ENCODE data around the gene GRK1. TPM values are rescaled to one million over a fixed set of nuclear protein-coding genes. Genes with fewer than 3 reads are reported as not detected.

GRK1 gene
- total and polyA plus RNA-seq, 2 experiments from 2014 or later, result not detected

DNA sequence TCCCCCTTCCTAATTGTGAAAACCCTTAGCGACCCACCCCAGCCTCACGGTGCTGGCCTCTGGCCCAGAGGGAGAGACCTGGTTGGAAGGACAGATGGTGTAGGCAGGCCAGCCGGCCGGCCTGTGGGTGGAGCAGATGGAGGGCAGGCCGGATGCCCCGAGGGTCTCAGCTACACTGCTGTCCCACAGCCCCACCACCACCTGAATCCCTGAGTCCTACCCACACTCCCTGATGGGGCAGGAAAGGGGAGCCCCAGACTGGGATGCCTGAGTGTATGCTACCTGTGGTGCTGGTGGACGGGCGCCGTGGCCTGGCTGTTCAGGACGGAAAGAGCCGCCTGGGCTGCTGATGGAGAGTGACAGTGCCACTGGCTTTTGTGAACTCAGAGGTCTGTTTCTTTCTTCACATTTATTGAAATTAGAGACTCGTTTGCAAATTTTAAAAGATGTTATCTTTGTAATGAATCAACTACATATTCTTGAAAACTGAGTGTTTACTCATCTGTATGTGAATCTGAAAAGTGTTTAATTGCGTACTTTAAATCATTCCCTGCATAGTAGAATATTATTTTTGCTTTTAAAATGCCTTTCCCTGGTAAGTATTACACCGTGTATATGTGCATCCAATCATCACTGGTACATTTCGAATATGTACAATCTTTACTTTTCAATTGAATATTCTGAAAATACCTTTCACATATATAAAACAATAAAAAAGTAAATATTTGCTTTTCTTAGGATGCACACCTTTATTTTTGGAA lies 46.8 kb upstream of the GRK1 start:
- Mint-ChIP-seq H3K27ac (no peak overlapping the region), H3K36me3 (ENCODE audit: low read depth) (peaks cover 44% of the 10 kb centered on the region), H3K4me3 (no peak overlapping the region), H3K4me1 (peaks cover 24% of the 10 kb centered on the region), H3K27me3 (ENCODE audit: insufficient read depth, low read depth, poor library complexity) (peaks cover 10% of the 10 kb centered on the region), H3K9me3 (peaks cover 12% of the 10 kb centered on the region; the same call in 2 of the 3 replicates)
- Histone ChIP-seq H3K4me3 (no peak overlapping the region), H3K4me2 (no peak overlapping the region), H4K20me1 (replicated peaks; ENCODE audit: insufficient read depth) (peaks cover 8% of the 10 kb centered on the region), H3K27ac (ENCODE audit: low read depth) (0 out of 2 replicates have a peak overlapping the region, but pooled peaks have one; percentile 69), H3F3A (replicated peaks; ENCODE audit: low read depth) (peaks cover 11% of the 10 kb centered on the region; the same call in 1 of the 2 replicates), H3K27me3 (ENCODE audit: insufficient read depth) (no peaks in the 10 kb centered on the region), H2AFZ (no peak overlapping the region), H3K4me1 (ENCODE audit: insufficient read depth) (peaks cover 10% of the 10 kb centered on the region; the same call in 1 of the 2 replicates), H3K9me2 (ENCODE audit: insufficient read depth) (no peaks in the 10 kb centered on the region), H3K36me3 (ENCODE audit: insufficient read depth) (no peaks in the 10 kb centered on the region; the same call in 1 of the 2 replicates), H3K79me2 (replicated peaks; ENCODE audit: insufficient read depth) (peaks cover 40% of the 10 kb centered on the region)
- DNase-seq (ENCODE audit: low spot score) (no peak), ATAC-seq (no peak)
- TF ChIP-seq, protein P1, sequence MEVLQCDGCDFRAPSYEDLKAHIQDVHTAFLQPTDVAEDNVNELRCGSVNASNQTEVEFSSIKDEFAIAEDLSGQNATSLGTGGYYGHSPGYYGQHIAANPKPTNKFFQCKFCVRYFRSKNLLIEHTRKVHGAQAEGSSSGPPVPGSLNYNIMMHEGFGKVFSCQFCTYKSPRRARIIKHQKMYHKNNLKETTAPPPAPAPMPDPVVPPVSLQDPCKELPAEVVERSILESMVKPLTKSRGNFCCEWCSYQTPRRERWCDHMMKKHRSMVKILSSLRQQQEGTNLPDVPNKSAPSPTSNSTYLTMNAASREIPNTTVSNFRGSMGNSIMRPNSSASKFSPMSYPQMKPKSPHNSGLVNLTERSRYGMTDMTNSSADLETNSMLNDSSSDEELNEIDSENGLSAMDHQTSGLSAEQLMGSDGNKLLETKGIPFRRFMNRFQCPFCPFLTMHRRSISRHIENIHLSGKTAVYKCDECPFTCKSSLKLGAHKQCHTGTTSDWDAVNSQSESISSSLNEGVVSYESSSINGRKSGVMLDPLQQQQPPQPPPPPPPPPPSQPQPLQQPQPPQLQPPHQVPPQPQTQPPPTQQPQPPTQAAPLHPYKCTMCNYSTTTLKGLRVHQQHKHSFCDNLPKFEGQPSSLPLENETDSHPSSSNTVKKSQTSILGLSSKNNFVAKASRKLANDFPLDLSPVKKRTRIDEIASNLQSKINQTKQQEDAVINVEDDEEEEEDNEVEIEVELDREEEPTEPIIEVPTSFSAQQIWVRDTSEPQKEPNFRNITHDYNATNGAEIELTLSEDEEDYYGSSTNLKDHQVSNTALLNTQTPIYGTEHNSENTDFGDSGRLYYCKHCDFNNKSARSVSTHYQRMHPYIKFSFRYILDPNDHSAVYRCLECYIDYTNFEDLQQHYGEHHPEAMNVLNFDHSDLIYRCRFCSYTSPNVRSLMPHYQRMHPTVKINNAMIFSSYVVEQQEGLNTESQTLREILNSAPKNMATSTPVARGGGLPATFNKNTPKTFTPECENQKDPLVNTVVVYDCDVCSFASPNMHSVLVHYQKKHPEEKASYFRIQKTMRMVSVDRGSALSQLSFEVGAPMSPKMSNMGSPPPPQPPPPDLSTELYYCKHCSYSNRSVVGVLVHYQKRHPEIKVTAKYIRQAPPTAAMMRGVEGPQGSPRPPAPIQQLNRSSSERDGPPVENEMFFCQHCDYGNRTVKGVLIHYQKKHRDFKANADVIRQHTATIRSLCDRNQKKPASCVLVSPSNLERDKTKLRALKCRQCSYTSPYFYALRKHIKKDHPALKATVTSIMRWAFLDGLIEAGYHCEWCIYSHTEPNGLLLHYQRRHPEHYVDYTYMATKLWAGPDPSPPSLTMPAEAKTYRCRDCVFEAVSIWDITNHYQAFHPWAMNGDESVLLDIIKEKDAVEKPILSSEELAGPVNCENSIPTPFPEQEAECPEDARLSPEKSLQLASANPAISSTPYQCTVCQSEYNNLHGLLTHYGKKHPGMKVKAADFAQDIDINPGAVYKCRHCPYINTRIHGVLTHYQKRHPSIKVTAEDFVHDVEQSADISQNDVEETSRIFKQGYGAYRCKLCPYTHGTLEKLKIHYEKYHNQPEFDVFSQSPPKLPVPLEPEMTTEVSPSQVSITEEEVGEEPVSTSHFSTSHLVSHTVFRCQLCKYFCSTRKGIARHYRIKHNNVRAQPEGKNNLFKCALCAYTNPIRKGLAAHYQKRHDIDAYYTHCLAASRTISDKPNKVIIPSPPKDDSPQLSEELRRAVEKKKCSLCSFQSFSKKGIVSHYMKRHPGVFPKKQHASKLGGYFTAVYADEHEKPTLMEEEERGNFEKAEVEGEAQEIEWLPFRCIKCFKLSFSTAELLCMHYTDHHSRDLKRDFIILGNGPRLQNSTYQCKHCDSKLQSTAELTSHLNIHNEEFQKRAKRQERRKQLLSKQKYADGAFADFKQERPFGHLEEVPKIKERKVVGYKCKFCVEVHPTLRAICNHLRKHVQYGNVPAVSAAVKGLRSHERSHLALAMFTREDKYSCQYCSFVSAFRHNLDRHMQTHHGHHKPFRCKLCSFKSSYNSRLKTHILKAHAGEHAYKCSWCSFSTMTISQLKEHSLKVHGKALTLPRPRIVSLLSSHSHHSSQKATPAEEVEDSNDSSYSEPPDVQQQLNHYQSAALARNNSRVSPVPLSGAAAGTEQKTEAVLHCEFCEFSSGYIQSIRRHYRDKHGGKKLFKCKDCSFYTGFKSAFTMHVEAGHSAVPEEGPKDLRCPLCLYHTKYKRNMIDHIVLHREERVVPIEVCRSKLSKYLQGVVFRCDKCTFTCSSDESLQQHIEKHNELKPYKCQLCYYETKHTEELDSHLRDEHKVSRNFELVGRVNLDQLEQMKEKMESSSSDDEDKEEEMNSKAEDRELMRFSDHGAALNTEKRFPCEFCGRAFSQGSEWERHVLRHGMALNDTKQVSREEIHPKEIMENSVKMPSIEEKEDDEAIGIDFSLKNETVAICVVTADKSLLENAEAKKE (CRISPR knock-in tag; IDR thresholded peaks at IDR 0.05), result no peak
- TF ChIP-seq, protein P2, sequence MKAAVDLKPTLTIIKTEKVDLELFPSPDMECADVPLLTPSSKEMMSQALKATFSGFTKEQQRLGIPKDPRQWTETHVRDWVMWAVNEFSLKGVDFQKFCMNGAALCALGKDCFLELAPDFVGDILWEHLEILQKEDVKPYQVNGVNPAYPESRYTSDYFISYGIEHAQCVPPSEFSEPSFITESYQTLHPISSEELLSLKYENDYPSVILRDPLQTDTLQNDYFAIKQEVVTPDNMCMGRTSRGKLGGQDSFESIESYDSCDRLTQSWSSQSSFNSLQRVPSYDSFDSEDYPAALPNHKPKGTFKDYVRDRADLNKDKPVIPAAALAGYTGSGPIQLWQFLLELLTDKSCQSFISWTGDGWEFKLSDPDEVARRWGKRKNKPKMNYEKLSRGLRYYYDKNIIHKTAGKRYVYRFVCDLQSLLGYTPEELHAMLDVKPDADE (IDR thresholded peaks at IDR 0.05), result no peak
- TF ChIP-seq NANOG (IDR thresholded peaks at IDR 0.05; ENCODE audit: borderline replicate concordance) (no peak), ZNF331 (CRISPR knock-in tag; IDR thresholded peaks at IDR 0.05; ENCODE audit: low read depth) (no peak), ZNF114 (CRISPR knock-in tag; IDR thresholded peaks at IDR 0.05) (no peak), JUNB (IDR thresholded peaks at IDR 0.05; ENCODE audit: unreplicated experiment) (no peak), STAT1 (IDR thresholded peaks at IDR 0.05; ENCODE audit: unreplicated experiment) (no peak), EZH2phosphoT487 (IDR thresholded peaks at IDR 0.05; ENCODE audit: unreplicated experiment) (no peak), EZH2 (IDR thresholded peaks at IDR 0.05; ENCODE audit: low read depth, unreplicated experiment) (no peak), POLR2AphosphoS5 (IDR thresholded peaks at IDR 0.05; ENCODE audit: low read depth) (no peak), CREB1 (CRISPR knock-in tag; IDR thresholded peaks at IDR 0.05; ENCODE audit: low read depth) (no peak)
- TF ChIP-seq, protein P3, sequence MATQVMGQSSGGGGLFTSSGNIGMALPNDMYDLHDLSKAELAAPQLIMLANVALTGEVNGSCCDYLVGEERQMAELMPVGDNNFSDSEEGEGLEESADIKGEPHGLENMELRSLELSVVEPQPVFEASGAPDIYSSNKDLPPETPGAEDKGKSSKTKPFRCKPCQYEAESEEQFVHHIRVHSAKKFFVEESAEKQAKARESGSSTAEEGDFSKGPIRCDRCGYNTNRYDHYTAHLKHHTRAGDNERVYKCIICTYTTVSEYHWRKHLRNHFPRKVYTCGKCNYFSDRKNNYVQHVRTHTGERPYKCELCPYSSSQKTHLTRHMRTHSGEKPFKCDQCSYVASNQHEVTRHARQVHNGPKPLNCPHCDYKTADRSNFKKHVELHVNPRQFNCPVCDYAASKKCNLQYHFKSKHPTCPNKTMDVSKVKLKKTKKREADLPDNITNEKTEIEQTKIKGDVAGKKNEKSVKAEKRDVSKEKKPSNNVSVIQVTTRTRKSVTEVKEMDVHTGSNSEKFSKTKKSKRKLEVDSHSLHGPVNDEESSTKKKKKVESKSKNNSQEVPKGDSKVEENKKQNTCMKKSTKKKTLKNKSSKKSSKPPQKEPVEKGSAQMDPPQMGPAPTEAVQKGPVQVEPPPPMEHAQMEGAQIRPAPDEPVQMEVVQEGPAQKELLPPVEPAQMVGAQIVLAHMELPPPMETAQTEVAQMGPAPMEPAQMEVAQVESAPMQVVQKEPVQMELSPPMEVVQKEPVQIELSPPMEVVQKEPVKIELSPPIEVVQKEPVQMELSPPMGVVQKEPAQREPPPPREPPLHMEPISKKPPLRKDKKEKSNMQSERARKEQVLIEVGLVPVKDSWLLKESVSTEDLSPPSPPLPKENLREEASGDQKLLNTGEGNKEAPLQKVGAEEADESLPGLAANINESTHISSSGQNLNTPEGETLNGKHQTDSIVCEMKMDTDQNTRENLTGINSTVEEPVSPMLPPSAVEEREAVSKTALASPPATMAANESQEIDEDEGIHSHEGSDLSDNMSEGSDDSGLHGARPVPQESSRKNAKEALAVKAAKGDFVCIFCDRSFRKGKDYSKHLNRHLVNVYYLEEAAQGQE (IDR thresholded peaks at IDR 0.05; ENCODE audit: unreplicated experiment), result no peak
- TF ChIP-seq, protein P4, sequence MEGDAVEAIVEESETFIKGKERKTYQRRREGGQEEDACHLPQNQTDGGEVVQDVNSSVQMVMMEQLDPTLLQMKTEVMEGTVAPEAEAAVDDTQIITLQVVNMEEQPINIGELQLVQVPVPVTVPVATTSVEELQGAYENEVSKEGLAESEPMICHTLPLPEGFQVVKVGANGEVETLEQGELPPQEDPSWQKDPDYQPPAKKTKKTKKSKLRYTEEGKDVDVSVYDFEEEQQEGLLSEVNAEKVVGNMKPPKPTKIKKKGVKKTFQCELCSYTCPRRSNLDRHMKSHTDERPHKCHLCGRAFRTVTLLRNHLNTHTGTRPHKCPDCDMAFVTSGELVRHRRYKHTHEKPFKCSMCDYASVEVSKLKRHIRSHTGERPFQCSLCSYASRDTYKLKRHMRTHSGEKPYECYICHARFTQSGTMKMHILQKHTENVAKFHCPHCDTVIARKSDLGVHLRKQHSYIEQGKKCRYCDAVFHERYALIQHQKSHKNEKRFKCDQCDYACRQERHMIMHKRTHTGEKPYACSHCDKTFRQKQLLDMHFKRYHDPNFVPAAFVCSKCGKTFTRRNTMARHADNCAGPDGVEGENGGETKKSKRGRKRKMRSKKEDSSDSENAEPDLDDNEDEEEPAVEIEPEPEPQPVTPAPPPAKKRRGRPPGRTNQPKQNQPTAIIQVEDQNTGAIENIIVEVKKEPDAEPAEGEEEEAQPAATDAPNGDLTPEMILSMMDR (conservative IDR thresholded peaks at IDR 0.05; ENCODE audit: low read depth in 2 of 2), result no peak

Data from GM23338 (cell line).